Epithelial cell of esophagus (primary cell): ENCODE data around the gene TJP3.

Source experiments
- DNase-seq: peaks from one replicate; pipeline ENCODE4 v3.0.0; 2010; ENCODE audit warnings: low read depth
- H3K4me3 ChIP-seq: 2 replicates; pipeline ENCODE4 v1.5.1; 2011; ENCODE audit warnings: mild to moderate bottlenecking, low read length, control low read depth
- CTCF ChIP-seq: IDR thresholded peaks from 2 replicates; pipeline ENCODE4 v1.5.1; 2011; ENCODE audit warnings: low read depth, mild to moderate bottlenecking, low read length, control low read depth, inconsistent platforms; ENCODE audit not compliant: insufficient read depth; ENCODE audit errors: missing control alignments

TJP3 gene

DNA sequence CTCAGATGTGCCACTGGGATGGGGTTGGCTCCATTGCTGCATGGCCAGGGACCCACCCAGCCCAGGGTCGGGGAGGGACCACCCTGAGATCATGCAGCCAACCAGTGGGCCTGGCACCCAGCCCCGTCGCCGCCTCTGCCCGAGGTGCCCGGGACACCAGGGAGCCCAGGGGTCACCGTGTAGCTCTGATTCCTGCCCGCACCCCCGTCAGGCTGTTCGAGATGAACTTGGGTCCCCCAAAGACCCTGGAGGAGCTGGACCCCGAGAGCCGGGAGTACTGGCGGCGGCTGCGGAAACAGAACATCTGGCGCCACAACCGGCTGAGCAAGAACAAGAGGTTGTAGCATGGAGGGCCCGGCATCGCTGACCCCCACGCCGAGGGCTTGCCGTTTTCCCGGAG lies 58.9 kb downstream of the TJP3 start:
- no peak for TF ChIP-seq CTCF
- DNase-seq, result no peak
- no peak overlapping the region for H3K4me3 ChIP-seq

DNA sequence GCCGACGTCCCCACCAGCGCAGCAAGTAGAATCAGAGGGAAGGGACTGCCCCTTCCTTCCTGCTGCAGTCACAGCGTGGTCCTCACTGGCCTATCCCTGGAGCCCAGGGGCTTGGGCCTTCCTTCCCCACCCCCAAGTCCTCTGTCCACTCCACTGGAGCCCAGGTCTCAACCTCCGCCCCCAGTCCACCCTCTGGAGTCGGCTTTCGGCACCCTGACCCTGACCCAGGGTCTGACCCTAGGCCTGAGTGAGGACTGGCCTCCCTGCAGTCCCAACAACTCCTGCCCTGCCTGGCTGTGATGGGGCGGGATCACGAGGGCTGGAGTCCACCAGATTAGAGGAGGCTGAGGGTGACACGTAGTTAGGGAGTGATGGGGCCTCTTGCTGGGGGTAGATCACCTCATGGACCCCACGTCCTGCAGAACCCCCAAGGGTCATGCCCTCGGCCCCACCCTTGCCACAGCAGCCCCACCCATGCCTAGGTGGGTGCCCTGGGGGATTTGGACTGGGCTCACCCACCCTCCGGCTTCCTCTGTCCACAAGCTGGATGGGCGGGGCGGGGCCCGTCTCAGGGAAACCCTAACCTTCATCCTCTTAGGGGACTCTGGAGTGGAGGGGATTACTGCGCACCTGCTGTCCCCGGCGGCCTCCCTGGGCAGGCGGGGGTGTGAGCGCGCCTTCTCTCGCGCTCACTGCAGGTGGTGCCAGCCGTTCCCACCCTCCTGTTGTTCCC lies 60.0 kb downstream of the TJP3 start:
- no peak overlapping the region for H3K4me3 ChIP-seq
- no peak for TF ChIP-seq CTCF
- no peak for DNase-seq

DNA sequence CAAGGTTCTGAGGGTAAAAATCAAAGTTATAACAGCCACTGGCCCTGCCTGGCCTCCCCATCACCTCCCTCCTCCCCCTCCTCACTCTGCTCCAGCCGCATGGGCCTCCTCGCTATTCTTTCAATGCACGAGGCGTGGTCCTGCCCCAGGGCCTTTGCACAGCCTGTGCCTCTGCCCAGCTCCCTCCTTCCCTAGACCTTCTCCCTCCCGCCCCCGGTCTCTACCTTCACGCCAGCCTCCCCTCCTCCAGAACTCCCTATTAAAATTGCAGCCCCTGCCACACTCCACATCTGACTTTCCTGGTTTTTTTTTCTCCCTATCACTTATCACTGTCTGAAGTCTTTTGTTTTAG lies 60.5 kb downstream of the TJP3 start:
- TF ChIP-seq CTCF, result no peak

GRCh38 chr19:3769494-3769893 lies 61.3 kb downstream of the TJP3 start:
- no peak for DNase-seq
- H3K4me3 ChIP-seq, result no peak overlapping the region
- no peak for TF ChIP-seq CTCF

More for the DNA sequence above, 60.5 kb downstream of the TJP3 start:
- DNase-seq, result no peak
- no peak overlapping the region for H3K4me3 ChIP-seq

DNA sequence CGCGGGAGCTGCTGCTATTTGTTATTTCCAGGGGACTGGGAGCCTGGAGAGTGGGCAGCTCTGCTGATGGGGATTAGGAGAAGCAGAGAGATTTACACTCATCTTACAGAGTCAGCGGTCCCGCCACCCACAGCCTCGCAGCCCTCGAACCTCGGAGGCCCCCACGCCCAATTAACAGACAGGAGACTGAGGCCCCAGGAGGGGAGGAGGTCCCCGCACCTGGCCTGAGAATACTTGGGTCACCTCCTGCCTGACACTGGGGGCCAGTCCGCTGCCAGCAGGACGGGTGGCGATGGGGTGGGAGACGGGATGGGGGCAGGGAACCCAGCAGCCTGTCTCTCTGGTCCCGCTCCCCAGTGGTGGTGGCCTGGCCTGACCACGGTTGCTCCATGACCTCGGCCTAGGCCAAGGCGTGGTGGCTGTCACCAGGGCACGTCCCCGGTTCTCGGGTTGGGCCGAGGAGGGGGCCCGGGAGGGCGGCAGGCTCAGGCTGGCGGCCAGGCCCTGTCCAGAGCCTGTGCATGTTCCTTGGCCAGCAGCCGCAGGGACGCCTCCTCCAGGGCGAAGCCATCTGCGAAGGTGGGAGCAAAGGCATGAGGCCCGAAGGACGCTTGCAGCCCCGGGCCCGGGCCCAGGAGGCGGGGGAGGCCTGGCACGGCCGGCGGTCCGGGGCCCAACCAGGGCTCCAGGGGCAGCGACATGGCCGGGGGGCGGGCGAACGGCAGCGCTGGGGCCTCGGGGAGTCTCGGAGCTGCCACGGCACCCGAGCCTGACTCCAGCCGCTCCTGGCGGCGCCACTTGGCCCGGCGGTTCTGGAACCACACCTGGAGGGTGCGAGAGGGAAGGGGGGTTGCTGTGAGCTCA lies 62.2 kb downstream of the TJP3 start:
- DNase-seq, result no peak
- no peak for TF ChIP-seq CTCF
- H3K4me3 ChIP-seq, result no peak overlapping the region

DNA sequence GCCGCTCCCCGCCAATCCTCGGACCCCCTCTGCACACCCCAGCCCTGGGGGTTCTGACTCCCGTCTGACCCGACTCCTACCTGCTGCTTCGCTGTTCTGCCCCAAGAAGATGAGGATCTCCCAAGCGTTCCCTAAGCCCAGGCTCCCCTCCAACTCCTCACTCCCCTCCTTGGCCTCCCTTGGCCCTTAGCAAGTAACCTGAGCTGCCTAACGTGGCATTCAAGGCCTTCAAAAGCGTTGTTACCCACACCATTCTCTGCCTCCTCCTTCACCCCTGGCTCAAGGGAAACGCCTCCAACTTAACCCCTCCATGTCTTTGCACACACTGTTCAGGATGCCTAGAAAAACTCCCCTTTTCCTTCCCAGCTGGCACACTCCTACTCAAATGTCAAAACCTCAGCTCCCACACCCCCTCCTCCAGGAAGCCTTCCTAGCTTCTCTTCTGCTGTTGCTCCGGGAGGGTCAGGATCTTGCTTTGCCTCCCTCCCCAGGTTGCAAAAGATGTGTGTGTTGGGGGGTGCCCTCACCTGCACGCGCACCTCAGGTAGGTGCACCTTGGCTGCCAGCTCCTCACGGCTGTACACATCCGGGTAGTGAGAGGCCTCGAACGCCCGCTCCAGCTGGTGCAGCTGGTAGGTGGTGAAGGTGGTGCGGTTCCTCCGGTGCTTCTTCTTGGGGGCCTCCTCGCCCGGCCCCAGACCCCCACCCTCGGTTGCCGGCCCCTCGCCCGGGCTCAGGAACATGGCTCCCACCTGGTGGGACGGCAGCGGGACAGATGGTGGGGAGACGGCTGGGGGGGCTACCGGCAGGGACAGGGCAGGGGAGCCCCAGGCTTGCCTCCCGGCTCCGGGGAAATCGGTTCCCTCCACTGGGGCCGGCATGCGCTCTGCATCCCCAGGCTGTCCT lies 63.1 kb downstream of the TJP3 start:
- TF ChIP-seq CTCF, result no peak
- no peak for DNase-seq
- H3K4me3 ChIP-seq, result no peak overlapping the region
